Measurements from ENCODE around the gene YRDC. TPM values are rescaled to one million over a fixed set of nuclear protein-coding genes. Genes with fewer than 3 reads are reported as not detected.
"Not testable (repeated sequence)": the region's sequence is repeated elsewhere in the genome, so short reads cannot be mapped to it uniquely, and the experiment has no call there.

Gene YRDC
- total RNA-seq, 1 experiment from 2014 or later: 24.6 TPM

DNA sequence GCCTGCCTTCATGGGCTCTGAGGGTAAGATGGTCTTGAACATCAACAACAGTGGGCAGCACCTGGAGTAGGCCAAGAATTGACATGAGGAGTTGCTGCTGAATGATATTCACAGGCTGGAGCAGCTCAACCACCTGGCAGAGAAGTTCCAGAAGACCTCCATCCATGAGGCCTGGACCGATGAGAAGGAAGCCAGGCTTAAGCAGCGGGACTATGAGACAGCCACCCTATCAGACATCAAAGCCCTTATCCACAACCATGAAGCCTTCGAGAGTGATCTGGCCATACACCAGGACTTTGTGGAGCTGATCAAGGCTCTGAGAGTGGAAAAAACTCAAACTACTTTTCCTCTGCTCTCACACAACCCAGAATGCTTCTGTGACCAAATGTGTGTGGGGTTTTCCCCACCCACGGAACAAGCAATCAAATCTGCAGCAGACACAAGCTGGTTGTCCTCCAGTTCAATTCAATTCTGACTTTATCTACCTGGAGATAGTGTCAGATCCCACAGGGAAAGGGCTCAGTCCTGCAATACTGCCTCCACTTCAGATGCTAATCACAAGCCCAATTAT, 31.0 kb downstream of the YRDC start:
- Mint-ChIP-seq H3K36me3 (no peaks in the 10 kb centered on the region), H3K27me3 (ENCODE audit: low read depth) (peaks cover 42% of the 10 kb centered on the region), H3K9me3 (peaks cover 9% of the 10 kb centered on the region), H3K27ac (no peak overlapping the region), H3K4me1 (no peaks in the 10 kb centered on the region), H3K4me3 (no peak overlapping the region)
- ATAC-seq (no peak), DNase-seq (ENCODE audit: low spot score) (no peak)
- ChIA-PET CTCF (interaction anchor here (1.6 kb wide), 1 partner anchor 11 kb away, joined by 5 read pairs; no protein-coding TSS in a partner anchor), POLR2A (no interaction called here)
- TF ChIP-seq, protein P1, sequence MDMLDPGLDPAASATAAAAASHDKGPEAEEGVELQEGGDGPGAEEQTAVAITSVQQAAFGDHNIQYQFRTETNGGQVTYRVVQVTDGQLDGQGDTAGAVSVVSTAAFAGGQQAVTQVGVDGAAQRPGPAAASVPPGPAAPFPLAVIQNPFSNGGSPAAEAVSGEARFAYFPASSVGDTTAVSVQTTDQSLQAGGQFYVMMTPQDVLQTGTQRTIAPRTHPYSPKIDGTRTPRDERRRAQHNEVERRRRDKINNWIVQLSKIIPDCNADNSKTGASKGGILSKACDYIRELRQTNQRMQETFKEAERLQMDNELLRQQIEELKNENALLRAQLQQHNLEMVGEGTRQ (CRISPR knock-in tag; IDR thresholded peaks at IDR 0.05): no peak

DNA sequence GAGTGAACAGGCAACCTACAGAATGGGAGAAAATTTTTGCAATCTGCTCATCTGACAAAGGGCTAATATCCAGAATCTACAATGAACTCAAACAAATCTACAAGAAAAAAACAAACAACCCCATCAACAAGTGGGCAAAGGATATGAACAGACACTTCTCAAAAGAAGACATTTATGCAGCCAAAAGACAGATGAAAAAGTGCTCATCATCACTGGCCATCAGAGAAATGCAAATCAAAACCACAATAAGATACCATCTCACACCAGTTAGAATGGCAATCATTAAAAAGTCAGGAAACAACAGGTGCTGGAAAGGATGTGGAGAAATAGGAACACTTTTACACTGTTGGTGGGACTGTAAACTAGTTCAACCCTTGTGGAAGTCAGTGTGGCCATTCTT, 36.6 kb downstream of the YRDC start:
- peaks cover 51% of the 10 kb centered on the region for H3K27me3 Mint-ChIP-seq (ENCODE audit: low read depth)
- H3K36me3 Mint-ChIP-seq; CTCF ChIA-PET; H3K9me3 Mint-ChIP-seq; POLR2A ChIA-PET; ATAC-seq; H3K27ac Mint-ChIP-seq; DNase-seq (ENCODE audit: low spot score); H3K4me3 Mint-ChIP-seq; H3K4me1 Mint-ChIP-seq: not testable (repeated sequence)

DNA sequence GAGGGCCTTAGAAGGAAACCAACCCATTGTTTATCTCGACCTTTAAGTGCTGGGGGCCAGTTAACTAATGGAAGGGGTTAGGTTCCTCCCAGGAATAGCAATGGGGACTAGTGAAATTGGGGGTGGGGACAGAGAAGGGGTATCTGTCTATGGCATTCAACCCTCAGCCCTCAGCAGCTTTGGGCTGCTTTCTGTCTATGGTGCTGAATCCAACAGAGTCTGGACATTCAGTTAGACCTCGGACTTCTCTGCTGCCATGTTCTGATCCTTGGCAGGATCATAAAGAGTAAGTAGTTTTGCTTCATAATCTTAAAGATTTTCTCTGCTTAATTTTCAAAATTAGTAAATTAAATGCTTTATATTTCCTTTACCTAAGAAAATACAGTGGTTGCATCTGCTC, 40.5 kb downstream of the YRDC start:
- DNase-seq (ENCODE audit: low spot score) (no peak), ATAC-seq (no peak)
- no peak overlapping the region for H3K27ac Mint-ChIP-seq
- TF ChIP-seq ATF1 (CRISPR knock-in tag; IDR thresholded peaks at IDR 0.05) (no peak), ZNF423 (CRISPR knock-in tag; IDR thresholded peaks at IDR 0.05) (no peak), PRRX2 (CRISPR knock-in tag; IDR thresholded peaks at IDR 0.05) (no peak), IRF2 (CRISPR knock-in tag; IDR thresholded peaks at IDR 0.05; ENCODE audit: borderline replicate concordance, low read depth) (no peak), CBFB (CRISPR knock-in tag; IDR thresholded peaks at IDR 0.05; ENCODE audit: low read depth) (no peak)
- TF ChIP-seq, protein P2, sequence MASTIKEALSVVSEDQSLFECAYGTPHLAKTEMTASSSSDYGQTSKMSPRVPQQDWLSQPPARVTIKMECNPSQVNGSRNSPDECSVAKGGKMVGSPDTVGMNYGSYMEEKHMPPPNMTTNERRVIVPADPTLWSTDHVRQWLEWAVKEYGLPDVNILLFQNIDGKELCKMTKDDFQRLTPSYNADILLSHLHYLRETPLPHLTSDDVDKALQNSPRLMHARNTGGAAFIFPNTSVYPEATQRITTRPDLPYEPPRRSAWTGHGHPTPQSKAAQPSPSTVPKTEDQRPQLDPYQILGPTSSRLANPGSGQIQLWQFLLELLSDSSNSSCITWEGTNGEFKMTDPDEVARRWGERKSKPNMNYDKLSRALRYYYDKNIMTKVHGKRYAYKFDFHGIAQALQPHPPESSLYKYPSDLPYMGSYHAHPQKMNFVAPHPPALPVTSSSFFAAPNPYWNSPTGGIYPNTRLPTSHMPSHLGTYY (CRISPR knock-in tag; IDR thresholded peaks at IDR 0.05): no peak
- ChIA-PET POLR2A (interaction anchor here (1.3 kb wide), 1 partner anchor 27 kb away, joined by 3 read pairs; no protein-coding TSS in a partner anchor), CTCF (interaction anchor here (0.6 to 3.7 kb wide), 3 partner anchors 76 to 735 kb away, joined by 3 to 40 read pairs (median 3); partner anchors contain the start of gene CDCA8)
- no peaks in the 10 kb centered on the region for H3K9me3 Mint-ChIP-seq
- H3K4me3 Mint-ChIP-seq: no peak overlapping the region
- H3K36me3 Mint-ChIP-seq: no peaks in the 10 kb centered on the region
- peaks cover 81% of the 10 kb centered on the region for H3K27me3 Mint-ChIP-seq (ENCODE audit: low read depth)
- H3K4me1 Mint-ChIP-seq: peaks cover 26% of the 10 kb centered on the region

DNA sequence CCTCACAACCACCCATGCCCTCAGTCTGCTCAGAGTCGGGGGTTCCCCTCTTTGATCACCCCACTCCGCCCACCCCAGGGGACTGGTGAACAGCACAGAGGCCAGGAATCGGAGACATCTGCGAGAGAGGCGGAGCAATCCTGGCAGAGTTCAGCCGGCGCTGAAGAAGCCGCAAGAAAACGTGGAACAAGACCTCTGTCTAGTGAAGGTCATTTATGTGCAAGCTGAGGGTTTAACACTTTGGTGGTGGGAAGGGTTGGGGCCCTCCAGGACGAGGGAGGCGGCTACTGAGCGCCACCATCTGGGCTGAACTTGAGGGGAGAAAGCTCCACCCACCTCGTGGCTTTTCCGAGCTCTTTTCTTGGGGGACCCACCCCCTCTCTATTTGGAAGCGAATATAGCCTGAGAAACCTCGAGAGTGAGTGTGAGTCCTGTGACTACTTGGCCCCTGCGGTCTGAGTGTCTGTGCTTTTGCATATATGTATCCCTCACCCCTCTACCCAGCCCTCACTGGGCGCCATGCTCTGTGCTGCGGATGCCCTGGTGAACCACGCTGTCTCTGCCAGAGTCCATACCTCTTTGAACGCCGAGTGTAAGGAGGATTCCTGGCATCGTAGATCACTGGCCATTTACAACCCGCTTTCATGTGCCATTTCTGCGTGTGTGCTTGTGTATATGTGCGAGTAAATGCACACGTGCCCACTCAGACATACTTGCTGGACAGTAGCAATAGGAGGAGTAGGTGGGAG, 41.9 kb downstream of the YRDC start:
- Mint-ChIP-seq H3K27ac (no peak overlapping the region), H3K4me3 (peak overlapping the region; percentile 78), H3K4me1 (peaks cover 26% of the 10 kb centered on the region), H3K27me3 (ENCODE audit: low read depth) (peaks cover 95% of the 10 kb centered on the region), H3K9me3 (no peaks in the 10 kb centered on the region), H3K36me3 (no peaks in the 10 kb centered on the region)
- peak; percentile 38 for ATAC-seq
- DNase-seq (ENCODE audit: low spot score): peak; percentile 57
- ChIA-PET POLR2A (interaction anchor here (0.7 to 1.3 kb wide), 2 partner anchors 28 to 45 kb away, joined by 3 read pairs; no protein-coding TSS in a partner anchor), CTCF (interaction anchor here (0.5 to 3.7 kb wide), 24 partner anchors 7 to 756 kb away, joined by 3 to 40 read pairs (median 4); partner anchors contain the start of genes C1orf122, CDCA8, MTF1 and SF3A3)
- peak; percentile 25; the same call in 1 of the 2 replicates for TF ChIP-seq SP1 (CRISPR knock-in tag; conservative IDR thresholded peaks at IDR 0.05)
- no peak for TF ChIP-seq ZNF232 (CRISPR knock-in tag; IDR thresholded peaks at IDR 0.05)

DNA sequence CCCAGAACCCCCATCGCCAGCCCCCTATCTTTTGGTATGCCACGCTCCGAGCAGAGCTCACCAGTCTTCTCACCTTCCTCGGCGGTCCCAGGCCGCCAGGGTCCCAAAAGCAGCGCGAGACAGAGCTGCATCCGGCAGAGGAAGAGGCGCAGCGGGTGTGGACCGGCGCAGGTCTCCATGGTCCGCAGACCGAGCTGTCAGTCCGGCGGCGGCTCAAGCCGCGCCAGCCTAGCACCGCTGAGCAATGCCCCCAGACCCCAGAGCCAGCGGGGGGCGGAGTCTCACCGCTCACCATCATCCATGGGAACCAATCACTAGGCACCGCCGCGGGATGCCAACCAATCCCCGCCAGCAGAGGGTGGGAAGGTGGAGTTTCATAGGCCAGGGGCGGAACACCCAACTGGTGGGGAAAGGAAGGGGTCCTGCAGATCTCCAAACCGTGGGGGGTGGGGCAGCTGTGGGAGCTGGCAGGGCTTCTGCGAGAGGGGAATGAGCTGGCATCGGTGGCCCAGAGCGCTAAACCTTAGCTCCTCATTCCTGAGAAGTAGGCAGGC, 43.0 kb downstream of the YRDC start, which contains the start of gene EPHA10:
TSS of gene EPHA10 (minus strand) at position 233 of the 554 bp plus-strand sequence. CDS start at position 179, 54 bp downstream.
- ChIA-PET POLR2A (interaction anchor here (1.2 to 1.3 kb wide), 2 partner anchors 10 to 75 kb away, joined by 3 to 6 read pairs; a partner anchor contains a TSS), CTCF (interaction anchor here (0.6 to 3.7 kb wide), 14 partner anchors 9 to 757 kb away, joined by 3 to 40 read pairs (median 6); partner anchors contain the start of genes C1orf122, CDCA8, MTF1 and YRDC)
- peaks cover 26% of the 10 kb centered on the region for H3K4me1 Mint-ChIP-seq
- peak within 1 kb of the TSS; percentile 78 for H3K4me3 Mint-ChIP-seq
- no peaks in the 10 kb centered on the region for H3K9me3 Mint-ChIP-seq
- TF ChIP-seq NFYB (CRISPR knock-in tag; conservative IDR thresholded peaks at IDR 0.05; ENCODE audit: low read depth) (peak; percentile 82), FOXJ3 (CRISPR knock-in tag; IDR thresholded peaks at IDR 0.05; ENCODE audit: borderline replicate concordance) (no peak)
- ATAC-seq (peak; percentile 82), DNase-seq (ENCODE audit: low spot score) (peak; percentile 91)
- H3K27ac Mint-ChIP-seq: no peak within 1 kb of the TSS
- no peaks in the 10 kb centered on the region for H3K36me3 Mint-ChIP-seq
- H3K27me3 Mint-ChIP-seq (ENCODE audit: low read depth): peaks cover 89% of the 10 kb centered on the region
